Keratinocyte (primary cell): ENCODE results near the gene C11orf24. TPM values are rescaled to one million over a fixed set of nuclear protein-coding genes. Genes with fewer than 3 reads are reported as not detected.
A peak's percentile ranks its signal among the peaks of the same experiment; 100 is the strongest.

Source experiments
- DNase-seq: peaks from one replicate; pipeline ENCODE4 v3.0.0-alpha.2; 2011; ENCODE audit warnings: low read depth, missing footprints, low spot score
- FAIRE-seq: peaks from 2 replicates; lab custom pipeline; 2011; peaks lifted over from hg19 to GRCh38; lab: Jason Lieb, UNC
- H2AFZ ChIP-seq: 2 replicates; pipeline ENCODE4 v1.6.0; 2012; ENCODE audit warnings: low read length, control low read depth, inconsistent platforms; ENCODE audit not compliant: control insufficient read depth
- H3K27ac ChIP-seq: 2 replicates; pipeline ENCODE4 v1.5.1; 2011; ENCODE audit warnings: low read length; ENCODE audit not compliant: control insufficient read depth, insufficient read depth
- H3K27me3 ChIP-seq: 3 replicates; pipeline ENCODE4 v1.6.0; 2011; ENCODE audit warnings: low read length; ENCODE audit not compliant: control insufficient read depth, insufficient read depth; ENCODE audit errors: extremely low read depth
- H3K36me3 ChIP-seq, 2 experiments: 2 replicates in 1 of 2; 3 replicates in 1 of 2; pipeline ENCODE4 v1.5.1; 2011; ENCODE audit warnings: low read length in 2 of 2, mild to moderate bottlenecking in 1 of 2; ENCODE audit not compliant: control insufficient read depth in 2 of 2, insufficient read depth in 2 of 2; ENCODE audit errors: extremely low read depth in 1 of 2
- H3K4me1 ChIP-seq: 3 replicates; pipeline ENCODE4 v1.5.1; 2011; ENCODE audit warnings: low read length; ENCODE audit not compliant: control insufficient read depth, insufficient read depth; ENCODE audit errors: extremely low read depth
- H3K4me2 ChIP-seq: 3 replicates; pipeline ENCODE4 v1.6.0; 2011; ENCODE audit warnings: low read depth, low read length; ENCODE audit not compliant: control insufficient read depth, insufficient read depth; ENCODE audit errors: extremely low read depth
- H3K4me3 ChIP-seq, 3 experiments: fragments of 200-600 bp in 1 of 3; sonication (generic) in 1 of 3; 2 replicates in 2 of 3; 3 replicates in 1 of 3; pipeline ENCODE4 v1.5.1; 2011 to 2016; ENCODE audit warnings: low read length in 3 of 3, mild to moderate bottlenecking in 3 of 3, control low read depth in 2 of 3, inconsistent platforms in 1 of 3, low read depth in 1 of 3, mixed read lengths in 1 of 3, mixed run types in 1 of 3, moderate library complexity in 1 of 3; ENCODE audit not compliant: control insufficient read depth in 2 of 3, insufficient read depth in 2 of 3; ENCODE audit errors: extremely low read depth in 1 of 3
- H3K79me2 ChIP-seq: 2 replicates; pipeline ENCODE4 v1.6.0; 2012; ENCODE audit warnings: low read length; ENCODE audit not compliant: control insufficient read depth, insufficient read depth
- H3K9ac ChIP-seq: 3 replicates; pipeline ENCODE4 v1.6.0; 2011; ENCODE audit warnings: low read length; ENCODE audit not compliant: control insufficient read depth, insufficient read depth; ENCODE audit errors: extremely low read depth
- H3K9me1 ChIP-seq: 3 replicates; pipeline ENCODE4 v1.6.0; 2011; ENCODE audit warnings: low read length; ENCODE audit not compliant: control insufficient read depth, insufficient read depth; ENCODE audit errors: extremely low read depth
- H3K9me3 ChIP-seq: 2 replicates; pipeline ENCODE4 v1.5.1; 2012; ENCODE audit warnings: low read depth, low read length; ENCODE audit not compliant: control insufficient read depth
- H4K20me1 ChIP-seq: 3 replicates; pipeline ENCODE4 v1.6.0; 2011; ENCODE audit warnings: low read length; ENCODE audit not compliant: control insufficient read depth, insufficient read depth; ENCODE audit errors: extremely low read depth
- EZH2 ChIP-seq: IDR thresholded peaks from one replicate; pipeline ENCODE4 v1.6.1; 2012; ENCODE audit warnings: inconsistent platforms, mild to moderate bottlenecking, low read length, moderate library complexity
- dilution Hi-C: fragments of 300-500 bp; cut with MboI; formaldehyde crosslinking; loops from one replicate; pipeline ENCODE4 v1.7.0; 2020; ENCODE audit warnings: low sequenced_read_pairs; ENCODE audit not compliant: extremely low pct_ligation_motif_present
- polyA plus RNA-seq, 5 experiments: library from polyadenylated mRNA; depleted of rRNA in 3 of 5; stranded (reverse) in 3 of 5; stranded (forward) in 1 of 5; unstranded in 1 of 5; fragments of >200 nt; gene quantifications; 1 replicate in 1 of 5; 2 replicates in 3 of 5; 3 replicates in 1 of 5; pipeline versions ENCODE4 v1.2.1 to v1.2.3, GENCODE V29; 2011 to 2012; ENCODE audit warnings: missing spikeins in 2 of 5, low read depth in 1 of 5, low replicate concordance in 1 of 5
- TF ChIP-seq, protein P1 (sequence below), 3 experiments: IDR thresholded peaks in 1 of 3; conservative IDR thresholded peaks in 1 of 3; optimal IDR thresholded peaks in 1 of 3; 2 replicates in 2 of 3; 3 replicates in 1 of 3; pipeline versions ENCODE3 to v1.5.1; 2011; ENCODE audit warnings: low read length in 3 of 3, mild to moderate bottlenecking in 3 of 3, moderate library complexity in 2 of 3, control low read depth in 1 of 3, inconsistent platforms in 1 of 3; ENCODE audit not compliant: insufficient read depth in 2 of 3; ENCODE audit errors: extremely low read depth in 1 of 3

Gene C11orf24
- polyA plus RNA-seq, 1 donor (not counting 4 experiments of a cell fraction or from before 2014, with no cell fraction given) = 28.4 TPM

DNA sequence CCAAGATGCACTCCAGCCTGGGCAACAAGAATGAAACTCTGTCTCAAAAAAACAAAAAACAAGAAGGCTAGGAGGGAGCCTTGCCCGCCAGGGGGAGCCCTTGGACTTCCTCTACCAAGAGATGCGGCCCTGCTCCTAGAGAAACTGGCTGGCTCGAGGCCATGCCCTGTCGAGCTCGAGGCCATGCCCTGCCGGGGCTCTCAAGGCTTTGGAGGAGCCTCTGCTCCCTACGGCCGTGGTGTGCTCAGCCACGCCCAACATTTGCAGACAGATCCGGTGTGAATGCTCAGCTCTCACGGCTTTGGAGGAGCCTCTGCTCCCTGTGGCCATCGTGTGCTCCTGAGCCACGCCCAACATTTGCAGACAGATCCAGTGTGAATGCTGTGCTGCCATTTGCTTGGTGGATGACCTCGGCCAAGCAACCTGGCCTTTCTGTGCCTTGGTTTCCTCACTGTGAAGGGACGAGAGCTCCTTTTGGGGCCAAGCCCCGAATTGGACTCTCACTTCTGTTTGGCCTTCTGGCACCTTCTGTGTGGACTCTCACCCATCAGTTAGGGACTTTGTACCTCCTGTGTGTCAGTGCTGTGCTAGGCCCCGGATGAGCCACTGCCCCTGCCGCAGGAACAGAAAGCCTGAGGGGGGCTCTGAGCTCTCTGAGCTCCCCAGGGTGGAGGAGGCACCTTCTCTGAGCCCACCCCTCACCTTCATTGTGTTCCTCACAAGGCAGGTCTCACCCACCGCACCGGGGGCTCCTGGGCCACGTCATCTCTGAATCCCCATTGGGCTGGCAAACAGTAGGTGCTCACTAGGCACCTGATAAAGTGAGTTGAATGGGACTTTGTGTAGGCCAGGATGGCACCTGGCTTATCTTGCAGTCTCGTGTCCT is 14.1 kb downstream of the C11orf24 start:
- no peak overlapping the region for H3K9ac ChIP-seq
- TF ChIP-seq, protein P1, sequence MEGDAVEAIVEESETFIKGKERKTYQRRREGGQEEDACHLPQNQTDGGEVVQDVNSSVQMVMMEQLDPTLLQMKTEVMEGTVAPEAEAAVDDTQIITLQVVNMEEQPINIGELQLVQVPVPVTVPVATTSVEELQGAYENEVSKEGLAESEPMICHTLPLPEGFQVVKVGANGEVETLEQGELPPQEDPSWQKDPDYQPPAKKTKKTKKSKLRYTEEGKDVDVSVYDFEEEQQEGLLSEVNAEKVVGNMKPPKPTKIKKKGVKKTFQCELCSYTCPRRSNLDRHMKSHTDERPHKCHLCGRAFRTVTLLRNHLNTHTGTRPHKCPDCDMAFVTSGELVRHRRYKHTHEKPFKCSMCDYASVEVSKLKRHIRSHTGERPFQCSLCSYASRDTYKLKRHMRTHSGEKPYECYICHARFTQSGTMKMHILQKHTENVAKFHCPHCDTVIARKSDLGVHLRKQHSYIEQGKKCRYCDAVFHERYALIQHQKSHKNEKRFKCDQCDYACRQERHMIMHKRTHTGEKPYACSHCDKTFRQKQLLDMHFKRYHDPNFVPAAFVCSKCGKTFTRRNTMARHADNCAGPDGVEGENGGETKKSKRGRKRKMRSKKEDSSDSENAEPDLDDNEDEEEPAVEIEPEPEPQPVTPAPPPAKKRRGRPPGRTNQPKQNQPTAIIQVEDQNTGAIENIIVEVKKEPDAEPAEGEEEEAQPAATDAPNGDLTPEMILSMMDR (optimal IDR thresholded peaks at IDR 0.05 in 1 of 3, IDR thresholded peaks at IDR 0.05 in 1 of 3, conservative IDR thresholded peaks at IDR 0.05 in 1 of 3; ENCODE audit: extremely low read depth in 1 of 3, insufficient read depth in 2 of 3, low read length in 3 of 3) = peak; percentile 70 to 88 (median 76)
- no peak for TF ChIP-seq EZH2

DNA sequence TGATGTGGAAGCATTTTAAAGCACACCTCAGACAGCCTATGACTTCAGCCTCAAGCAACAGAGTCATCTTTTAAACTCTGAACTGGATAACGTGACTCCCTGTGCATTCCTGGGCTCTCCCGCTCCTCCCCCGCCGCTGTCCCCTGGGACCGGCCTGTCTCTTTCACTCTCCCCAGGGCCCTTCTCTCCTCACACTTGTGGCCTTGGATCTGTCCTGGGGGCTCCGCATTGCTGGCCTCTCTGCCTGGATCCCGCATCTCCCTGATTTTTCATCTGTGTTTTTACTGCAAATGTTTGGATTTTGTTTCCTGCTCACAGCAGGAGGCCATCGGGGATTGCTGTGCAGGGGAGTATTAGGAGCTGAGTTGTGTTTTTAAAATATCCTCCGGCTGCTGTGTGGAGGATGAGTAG is 15.4 kb downstream of the C11orf24 start:
- H3K9me1 ChIP-seq = no peaks in the 10 kb centered on the region
- no peaks in the 10 kb centered on the region for H3K9me3 ChIP-seq
- FAIRE-seq (no peak), DNase-seq (no peak)
- no peak overlapping the region for H3K4me2 ChIP-seq
- peaks cover 0 to 10% of the 10 kb centered on the region in 2 experiments for H3K36me3 ChIP-seq
- no peaks in the 10 kb centered on the region for H3K79me2 ChIP-seq
- H3K27ac ChIP-seq = no peak overlapping the region
- dilution Hi-C loops = no loop called here
- H3K4me1 ChIP-seq = peaks cover 3% of the 10 kb centered on the region
- H2AFZ ChIP-seq = no peak overlapping the region
- TF ChIP-seq EZH2 = no peak
- TF ChIP-seq, protein P1 (optimal IDR thresholded peaks at IDR 0.05 in 1 of 3, IDR thresholded peaks at IDR 0.05 in 1 of 3, conservative IDR thresholded peaks at IDR 0.05 in 1 of 3; ENCODE audit: extremely low read depth in 1 of 3, insufficient read depth in 2 of 3, low read length in 3 of 3) = no peak
- H4K20me1 ChIP-seq = no peaks in the 10 kb centered on the region
- H3K9ac ChIP-seq = no peak overlapping the region
- no peaks in the 10 kb centered on the region for H3K27me3 ChIP-seq
- H3K4me3 ChIP-seq = no peak overlapping the region

More for the DNA sequence above, 14.1 kb downstream of the C11orf24 start:
- Histone ChIP-seq H3K4me2 (peak overlapping the region; percentile 69), H3K4me3 (peak overlapping the region in 1 of 3 experiments; percentile 25), H3K4me1 (peaks cover 3% of the 10 kb centered on the region), H3K27ac (no peak overlapping the region), H2AFZ (peak overlapping the region; percentile 91), H3K9me1 (no peaks in the 10 kb centered on the region), H3K9me3 (no peaks in the 10 kb centered on the region), H3K27me3 (no peaks in the 10 kb centered on the region), H3K36me3 (peaks cover 4 to 17% of the 10 kb centered on the region in 2 experiments), H3K79me2 (no peaks in the 10 kb centered on the region), H4K20me1 (no peaks in the 10 kb centered on the region)
- FAIRE-seq (peak; percentile 48), DNase-seq (peak; percentile 61)
- dilution Hi-C loops = no loop called here
